Stimulated activated CD4-positive, alpha-beta T cell treated with anti-CD3 and anti-CD28 coated beads, Interleukin-4, amount 100 ng/mL, for 24 hours (primary cell): ENCODE results near the gene CACNG4.

ENCODE experiments used
- DNase-seq: peaks from one replicate; pipeline ENCODE4 v3.0.0-alpha.2; 2020

CACNG4 gene

DNA sequence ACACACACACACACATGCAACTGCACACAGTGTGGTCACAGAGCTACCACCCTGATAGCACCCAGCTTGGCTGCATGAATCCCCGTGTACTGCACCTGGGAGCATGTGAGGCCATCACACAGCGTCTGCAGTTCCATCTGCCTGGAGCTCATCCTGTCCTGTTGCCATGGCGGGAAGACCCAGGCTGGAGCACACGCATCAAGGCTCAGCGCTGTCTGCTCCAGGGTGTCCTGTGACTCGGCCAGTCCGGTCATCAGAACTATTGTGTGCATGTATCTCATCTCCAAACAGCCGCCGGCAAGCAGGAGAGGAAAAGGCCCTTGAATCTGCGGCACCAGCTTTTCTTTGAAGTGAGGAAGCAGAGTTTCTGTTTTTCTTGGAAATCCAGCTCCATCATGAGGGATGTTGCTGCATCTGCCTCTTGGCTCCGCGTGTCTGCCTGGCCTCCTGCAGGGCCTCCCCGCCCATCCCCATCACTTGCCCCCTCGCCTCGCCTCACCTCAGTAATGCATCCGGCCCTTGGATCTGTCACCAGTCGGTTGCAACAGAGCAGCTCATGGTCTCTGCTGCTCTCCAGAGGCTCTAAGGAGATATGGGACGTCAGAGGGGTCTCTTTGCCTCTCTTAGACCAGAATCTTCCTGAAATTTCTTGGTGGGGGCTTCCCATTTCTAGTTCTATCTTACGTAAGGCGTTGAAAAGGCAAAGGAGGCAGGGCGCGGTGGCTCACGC, 23.7 kb downstream of the CACNG4 start:
- DNase-seq = no peak

DNA sequence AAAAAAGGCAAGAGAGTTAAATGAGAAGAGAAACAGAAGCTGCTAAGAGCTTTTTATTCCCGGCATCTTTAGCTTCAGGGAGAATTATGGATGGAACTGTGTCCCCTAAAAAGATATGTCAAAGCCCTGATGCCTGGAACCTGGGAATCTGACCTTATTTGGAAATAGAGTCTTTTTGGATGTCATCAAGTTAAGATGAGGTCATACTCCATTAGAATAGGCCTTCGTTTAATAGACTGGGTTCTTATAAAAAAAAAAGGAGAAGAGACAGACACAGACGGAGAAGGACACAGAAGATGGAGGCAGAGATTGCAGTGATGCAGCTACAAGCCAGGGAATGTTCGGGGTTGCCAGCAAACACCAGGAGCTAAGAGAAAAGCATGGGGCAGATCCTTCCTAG, 24.6 kb downstream of the CACNG4 start:
- no peak for DNase-seq

DNA sequence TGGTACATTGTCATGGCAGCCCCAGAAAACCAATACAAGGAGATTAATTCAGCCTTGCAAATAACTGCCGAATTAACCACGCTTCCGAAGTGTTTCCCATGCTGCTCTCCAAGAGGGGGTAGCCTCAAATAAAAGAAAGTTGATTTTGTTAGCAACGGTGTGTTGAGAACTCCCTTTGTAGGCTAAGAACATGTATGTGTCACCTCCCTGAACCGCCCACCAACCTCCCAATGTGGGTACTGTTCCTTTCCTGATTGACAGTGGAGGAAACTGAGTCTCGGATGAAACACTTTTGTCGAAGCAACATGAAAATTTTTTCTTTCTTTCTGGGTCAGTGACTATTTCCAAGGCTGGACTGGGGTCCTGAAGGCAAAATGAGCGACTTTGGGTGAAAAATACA, 25.1 kb downstream of the CACNG4 start:
- DNase-seq = no peak

DNA sequence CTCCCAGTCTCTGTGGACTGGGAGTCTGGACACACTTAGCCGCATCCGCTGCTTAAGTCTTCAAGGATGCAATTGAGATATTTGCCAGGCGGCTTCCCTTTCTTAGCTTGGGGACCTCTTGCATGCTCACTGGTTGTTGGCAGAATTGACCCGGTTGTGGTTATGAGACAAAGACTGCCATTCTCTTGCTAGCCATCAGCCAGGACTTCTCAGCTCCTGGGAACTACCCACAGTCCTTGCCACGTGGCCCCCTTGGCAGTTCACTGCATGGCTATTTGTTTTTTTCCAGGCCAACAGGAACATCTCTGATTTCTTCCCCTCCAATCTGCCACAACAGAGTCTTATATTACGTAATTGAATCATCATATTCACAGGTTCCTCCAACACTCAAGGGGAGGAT, 25.5 kb downstream of the CACNG4 start:
- DNase-seq = no peak

DNA sequence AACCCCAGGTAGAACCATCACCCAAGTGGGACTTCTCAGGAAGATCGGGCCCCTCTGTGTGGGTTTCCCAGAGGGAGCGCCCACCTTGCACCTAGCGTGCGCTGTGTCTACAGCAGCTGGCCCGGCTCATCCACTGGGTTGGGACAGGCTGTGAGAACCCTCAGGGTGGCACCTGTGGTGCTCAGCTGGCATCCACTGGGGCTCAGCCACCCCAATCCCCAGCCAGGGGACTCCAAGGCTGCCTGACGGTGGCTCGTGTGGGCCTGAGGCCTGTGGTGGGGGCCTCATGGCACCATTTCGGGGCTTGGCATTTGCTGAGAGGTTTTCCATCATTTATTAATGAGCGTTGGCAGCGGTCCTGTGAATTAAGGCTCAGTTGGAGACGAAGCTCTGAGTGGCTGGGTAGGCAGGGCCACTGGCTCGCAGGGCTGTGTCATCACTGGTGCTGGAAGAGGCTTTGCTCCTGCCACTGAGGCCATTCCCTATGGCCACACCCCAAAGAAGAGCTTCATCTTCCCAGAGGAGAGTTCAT, 28.5 kb downstream of the CACNG4 start:
- DNase-seq = no peak

DNA sequence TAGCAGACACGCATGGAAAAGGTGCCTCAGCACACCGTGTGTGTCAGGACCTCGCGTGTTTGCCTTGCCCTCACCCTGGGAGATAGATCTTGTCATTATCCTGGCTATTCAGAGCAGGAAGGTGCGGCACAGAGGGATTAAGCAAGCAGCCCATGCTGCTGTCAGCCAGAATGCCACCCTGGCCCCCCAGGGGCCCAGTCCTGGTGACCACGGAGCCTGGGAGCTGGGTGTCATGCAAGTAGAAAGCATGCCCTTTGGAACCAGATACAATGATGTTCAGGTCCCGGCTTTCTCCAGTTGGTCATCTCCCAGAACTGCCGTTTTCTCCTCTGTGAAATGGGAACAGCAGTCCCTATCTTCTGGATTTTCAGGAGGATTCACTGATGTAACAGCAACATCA, 29.9 kb downstream of the CACNG4 start:
- no peak for DNase-seq

DNA sequence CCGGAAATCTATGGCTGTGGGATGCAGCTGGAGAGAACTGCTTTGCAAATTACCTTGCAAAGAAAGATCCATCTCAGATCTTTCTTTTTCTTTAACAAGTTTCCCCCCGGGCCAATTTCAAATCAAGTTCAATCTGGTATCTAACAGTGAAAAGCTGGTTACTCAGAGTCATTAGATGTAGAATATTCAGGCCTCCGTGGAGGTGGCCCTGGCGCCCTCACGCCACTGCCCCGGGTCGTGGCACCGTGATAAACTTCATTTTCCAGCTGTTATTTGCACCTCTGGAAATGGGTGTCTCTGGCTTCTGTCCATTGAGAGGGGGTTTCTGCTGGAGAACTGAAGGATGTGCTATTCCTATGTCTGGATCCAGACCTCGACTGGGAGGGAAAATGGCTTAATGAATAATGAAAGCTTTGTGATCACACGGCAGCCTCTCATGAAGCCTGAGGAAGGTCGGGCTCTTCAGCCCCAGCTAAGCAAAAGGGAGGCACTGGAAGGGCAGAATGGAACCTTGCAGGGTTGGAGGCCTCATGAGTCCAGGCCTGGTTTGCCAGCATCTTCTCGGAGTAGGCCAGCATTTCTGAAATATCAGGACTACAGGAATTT, 30.5 kb downstream of the CACNG4 start:
- no peak for DNase-seq

DNA sequence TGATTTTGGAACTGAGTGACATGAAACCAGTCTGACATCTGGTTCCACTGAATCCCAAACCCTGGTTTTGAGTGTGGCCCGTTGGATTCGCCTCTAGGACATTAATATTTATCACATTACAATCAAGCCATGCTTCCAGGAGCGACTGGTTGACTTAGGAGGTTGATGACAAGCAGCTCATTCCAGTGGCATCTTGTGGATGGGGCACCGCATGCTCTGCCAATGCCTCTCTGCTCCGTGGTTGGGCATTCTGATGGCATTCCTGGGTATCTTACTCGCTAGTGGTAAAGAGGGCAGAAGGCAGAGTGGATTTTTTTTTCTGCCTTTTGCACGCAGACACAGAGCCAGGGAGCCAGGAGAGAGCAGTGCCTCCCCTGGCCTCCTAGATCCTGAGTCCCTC, 31.4 kb downstream of the CACNG4 start:
- DNase-seq = no peak

DNA sequence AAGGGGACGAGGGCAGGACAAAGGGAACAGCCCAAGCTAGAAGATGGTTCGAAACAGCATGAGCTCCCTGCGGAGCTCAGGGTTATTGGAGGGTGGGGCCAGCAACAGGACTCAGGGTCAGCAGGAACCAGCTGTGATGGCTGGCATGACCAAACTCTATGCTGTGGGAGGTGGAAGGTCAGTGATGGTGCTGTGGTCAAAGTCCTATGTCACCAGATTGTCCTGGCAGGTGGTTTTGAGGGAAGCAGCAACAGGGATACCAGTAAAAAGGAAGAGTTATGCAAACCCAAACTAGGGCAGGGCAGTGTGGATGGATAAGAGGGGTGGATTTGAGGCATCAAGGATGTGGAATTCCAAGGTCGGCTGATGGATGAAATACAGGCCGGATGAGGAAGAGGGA, 32.4 kb downstream of the CACNG4 start:
- DNase-seq = no peak

DNA sequence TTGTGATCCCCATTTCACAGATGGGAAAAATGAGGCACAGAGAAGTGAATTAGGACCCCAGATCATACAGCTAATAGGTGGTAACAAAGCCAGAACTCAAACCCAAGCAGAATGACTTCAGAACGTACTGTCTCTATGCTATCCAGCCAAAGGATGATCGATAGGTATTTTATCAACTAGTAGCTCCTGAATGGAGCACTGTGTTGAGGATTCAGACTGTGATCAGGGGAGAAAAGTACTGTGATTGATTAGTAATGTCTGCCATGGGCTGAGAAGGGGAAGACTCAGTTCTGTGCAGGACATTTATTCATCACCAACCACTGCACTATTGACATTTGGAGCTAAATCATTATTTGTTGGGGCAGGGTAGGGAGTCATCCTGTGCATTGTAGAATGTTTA, 38.7 kb downstream of the CACNG4 start:
- no peak for DNase-seq

DNA sequence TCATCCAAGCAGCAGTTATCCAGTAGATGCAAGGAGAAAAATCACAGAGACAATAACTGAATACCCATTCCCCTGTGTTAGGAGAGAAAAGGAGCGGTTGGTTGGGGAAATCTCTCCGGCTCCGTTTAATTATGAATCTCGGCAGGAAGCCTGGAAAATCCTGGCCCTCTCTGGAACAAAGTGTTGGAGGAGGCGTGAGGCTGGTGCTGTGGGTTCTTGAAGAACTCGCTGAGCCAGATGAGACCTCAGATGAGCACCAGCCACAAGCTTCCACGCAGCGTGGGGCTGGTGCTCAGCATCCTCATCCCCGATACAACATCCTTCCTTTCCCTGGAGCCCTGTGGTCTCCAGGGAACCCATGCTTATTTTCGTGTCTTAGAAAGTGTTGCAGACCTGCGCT, 39.7 kb downstream of the CACNG4 start:
- DNase-seq = no peak

DNA sequence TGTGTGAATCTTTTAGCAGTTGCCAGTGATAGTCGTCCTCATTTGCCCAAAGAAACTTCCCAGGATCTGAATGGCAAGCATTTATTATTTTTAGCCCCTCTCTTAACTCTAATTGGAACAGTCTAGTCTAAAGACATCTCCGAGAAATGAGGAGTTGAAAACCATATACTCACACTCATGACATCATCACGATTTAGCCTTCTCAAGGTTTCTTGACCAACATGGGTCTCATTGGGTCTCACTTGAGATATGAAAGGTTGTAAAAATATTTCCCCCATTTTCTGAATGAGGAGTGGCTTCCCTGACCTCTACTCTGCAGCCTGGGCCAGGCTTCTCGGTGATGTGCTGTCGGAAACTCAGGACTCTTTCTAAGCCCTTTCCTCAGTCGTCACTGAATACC, 42.8 kb downstream of the CACNG4 start:
- DNase-seq = no peak

DNA sequence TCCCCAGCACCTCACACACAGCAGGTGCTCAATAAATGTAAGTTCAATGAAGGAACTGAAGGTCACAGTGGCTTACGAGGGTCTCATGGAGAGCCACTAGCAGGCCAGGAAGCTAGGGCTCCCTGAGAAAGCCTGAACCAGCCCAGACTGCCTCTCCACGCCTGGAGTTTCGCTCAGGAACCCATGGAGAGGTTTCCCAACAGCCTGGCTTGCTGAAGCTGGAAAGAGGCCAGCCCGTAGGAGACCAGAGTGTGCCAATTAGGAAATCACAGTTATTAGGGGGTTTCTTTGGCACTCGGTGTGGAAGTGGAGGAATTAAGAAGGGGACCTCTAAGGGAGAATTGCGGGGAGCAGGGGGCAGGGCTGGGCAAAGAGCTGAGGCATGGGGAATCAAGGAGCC, 43.6 kb downstream of the CACNG4 start:
- DNase-seq = no peak

DNA sequence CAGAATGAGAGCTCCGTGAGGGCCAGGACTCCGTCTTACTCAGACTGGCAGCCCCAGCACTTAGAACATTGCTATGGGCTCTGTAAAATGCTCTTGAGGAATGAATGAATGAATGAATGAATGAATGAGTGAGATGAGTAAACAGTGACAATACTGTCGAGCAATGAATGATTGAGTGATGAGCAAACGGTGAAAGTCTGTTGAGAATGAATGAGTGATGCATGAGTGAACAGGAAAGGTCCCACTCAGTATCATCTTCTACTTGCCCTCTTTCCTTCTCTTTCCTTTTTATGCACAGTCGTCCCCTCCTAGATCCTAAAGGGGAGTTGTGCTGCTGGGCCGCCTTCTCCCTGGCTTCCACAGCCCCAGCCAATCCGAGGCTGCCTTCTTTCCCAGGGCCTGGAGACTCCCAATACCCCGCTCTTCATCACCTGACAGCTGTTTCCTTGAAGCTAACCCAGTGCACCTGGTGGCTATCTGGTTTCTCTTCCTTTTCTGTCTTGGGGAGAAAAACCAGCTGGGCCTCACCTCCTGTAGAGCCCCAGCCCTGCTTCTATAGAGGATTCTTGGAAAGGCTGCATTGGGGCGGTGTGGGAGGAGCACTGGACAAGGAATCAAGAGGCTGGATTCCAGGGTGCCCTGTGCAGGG, 47.1 kb downstream of the CACNG4 start:
- DNase-seq = no peak

DNA sequence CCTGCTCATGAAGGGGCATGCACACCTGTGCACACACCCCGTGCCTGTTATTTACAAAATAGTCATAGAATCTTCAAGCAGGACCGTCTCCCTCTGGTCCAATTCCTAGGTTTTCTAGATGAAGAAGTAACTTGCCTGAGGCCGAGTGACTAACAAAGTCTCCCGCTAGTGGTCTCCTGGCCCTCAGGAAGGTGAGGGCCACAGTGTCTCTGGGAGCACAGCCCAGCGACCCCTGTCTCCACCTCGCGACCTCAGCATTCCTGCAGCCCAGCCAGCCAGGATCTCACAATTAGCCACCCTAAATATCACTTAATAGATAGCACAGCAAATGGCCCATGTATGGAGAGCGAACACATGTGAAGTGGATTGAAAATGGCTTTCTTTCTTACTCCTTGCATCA, 49.4 kb downstream of the CACNG4 start:
- DNase-seq = no peak

DNA sequence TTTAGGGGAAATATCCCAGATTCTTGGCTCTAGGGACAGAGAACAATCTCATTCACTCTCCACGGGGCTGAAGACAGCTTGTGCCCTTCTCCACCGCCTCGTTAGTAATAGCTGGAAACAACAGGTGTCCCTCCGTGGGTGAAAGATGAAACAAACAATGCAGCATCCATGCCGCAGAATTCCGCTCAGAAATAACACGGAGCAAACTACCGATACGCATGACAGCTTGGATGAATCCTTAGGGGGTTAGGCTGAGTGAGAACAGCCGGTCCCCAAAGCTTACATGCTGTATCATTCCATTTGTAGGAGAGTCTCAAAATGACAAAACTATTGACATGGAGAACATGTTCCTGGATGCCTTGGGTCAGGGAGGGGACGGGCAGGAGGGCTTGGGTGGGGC, 50.5 kb downstream of the CACNG4 start:
- DNase-seq = no peak

DNA sequence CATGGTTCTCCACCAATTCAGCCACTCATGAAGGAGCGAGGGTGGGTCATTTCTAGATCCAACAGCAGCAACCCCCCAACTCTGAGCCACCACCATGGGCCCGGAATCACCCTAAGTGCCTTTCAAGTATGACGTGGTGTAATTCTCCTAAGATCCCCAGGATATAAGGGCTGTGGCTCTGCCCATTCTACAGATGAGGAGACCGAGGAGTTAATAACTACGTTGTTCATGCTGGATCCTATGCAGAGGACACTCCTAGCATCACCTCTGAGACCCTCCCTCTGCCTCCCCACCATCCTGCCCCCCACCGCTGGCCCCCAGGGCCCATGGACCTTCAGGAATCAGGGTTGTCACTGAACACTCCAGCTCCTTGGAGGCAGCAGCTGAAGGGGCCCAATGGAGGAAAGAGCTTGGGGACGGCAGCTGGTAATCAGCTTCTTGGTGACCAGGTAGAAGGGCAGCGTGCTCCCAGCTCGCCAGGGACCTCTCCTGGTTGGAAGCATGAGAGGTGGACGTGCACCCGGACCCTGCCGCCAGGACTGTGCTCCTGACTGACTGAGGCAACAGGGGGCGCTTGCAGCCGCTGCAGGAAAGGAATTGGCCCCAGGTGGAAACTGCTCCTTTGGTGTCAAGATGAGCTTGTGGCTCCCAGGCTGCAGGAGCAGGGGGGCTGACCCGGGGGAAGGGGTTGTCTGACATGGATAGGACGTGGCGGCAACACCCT, 51.7 kb downstream of the CACNG4 start:
- DNase-seq = no peak

DNA sequence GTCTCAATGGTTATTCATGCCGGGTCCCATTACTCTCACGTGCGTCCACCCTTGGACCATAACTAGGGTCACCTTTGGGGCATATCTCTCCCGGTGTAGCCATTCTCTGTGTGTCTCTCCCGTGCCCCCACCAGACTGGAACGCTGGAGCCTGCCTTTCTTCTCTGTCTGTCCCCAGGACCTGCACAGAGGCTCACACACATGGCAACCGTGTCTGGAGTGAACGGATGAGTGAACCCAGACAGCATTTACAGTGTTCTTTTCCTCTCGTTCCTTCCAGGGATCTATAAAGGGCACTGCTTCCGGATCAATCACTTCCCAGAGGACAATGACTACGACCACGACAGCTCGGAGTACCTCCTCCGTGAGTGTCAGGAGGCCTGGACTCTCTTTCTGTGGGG, 53.4 kb downstream of the CACNG4 start:
- no peak for DNase-seq

DNA sequence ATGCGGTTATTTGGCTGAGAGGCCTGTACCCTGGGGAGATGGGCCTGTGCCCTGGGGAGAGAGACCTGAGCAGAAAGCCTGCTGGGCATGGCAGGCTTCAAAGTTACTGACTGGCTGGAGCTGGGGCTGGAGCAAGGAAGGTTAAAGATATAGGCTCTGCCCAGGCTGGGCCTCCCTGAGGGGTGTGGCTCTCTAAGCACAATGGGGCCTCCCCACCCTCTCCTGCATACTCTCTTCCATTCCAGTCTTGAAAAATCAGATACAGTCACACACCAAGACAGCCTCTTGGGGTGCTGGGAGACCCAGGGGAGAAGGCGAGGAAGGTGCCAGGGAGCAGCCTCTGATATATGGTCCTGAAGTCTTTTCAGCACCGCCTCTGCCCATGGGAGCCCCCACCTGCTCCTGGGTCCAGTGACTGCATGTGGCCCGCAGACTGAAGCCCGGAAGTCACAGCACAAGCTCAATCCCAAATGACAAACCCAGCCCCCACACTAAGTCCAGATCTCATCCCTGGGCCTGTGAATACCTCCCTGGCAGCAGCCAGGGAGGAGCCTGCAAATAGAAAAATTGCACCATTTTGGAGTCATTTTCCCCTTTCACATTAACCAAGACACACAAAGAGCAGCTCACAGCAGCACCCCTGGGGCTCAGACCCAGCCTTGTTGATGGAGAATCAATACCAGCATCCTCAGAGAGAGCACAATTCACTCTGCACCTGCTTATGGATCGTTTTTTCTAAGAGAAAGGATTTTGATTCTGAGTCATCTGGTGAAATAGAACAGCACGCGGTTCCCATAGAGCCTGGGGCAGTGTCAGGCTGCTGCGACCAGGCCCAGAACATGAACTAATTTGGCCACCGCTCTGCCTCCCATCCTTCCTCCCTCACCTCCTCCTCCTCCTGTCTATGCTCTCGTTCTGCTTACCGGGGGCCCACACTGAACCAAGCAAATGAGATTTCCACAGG, 54.2 kb downstream of the CACNG4 start:
- no peak for DNase-seq

DNA sequence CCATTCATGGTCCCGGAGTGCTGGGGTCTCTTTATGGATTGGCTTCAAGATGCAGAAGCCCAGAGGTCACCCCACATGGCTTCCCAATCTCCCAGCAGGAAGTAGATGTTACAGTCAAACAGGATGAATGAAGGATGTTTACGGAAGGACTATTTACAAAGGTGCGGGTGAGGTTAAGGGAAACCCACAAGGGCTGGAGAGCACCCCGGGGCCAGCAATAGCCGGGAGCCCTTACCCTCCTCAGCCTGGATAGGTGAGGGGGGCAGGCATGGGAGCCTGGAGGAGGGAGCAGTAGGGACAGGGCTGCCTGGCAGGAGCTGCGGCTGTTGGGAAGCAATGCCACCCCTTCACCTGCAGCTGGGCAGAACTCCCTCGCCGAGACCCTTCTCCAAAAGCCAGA, 55.3 kb downstream of the CACNG4 start:
- DNase-seq = no peak

DNA sequence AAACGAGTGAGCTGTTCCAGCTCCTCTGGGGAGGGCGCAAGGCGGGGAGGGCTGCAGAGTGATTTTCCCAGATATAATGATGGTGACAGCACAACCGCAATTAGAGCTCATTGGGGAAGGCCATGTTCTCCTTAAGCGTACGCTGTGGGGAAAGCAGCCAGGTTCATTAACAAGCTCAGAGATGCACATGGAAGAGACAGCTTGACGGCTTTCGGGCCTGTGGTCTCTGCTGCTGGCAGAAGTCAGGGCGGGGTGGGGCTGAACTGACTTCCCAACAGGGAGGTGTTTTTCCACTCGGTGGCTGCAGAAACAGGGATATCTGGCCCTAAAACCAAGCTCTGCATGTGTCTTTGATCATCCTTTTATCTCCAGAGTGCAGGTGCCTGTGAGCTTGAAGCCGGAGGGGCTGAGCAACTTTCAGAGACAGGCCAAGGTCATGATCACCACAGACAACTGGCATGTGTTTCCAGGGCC, 55.8 kb downstream of the CACNG4 start:
- DNase-seq = no peak

DNA sequence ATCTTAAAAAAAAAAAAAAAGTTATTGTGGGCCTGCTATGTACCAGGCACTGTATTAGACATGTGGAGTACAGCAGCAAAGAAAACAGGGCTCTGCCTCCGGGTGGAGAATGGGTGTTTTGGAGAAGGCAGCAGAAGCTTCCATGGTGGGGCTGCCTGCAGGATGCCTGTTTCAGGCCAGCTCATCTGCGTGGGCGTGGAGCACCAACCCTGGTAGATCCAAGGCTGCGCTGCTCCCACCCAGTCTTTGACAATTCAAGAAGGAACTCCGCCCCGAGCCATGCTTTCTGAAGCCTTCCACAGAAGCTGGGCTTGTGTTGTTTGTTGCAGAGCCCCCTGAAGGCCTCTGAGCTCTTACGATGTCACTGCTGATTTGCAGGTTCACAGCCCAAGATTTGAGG, 56.7 kb downstream of the CACNG4 start:
- DNase-seq = no peak
